HG03196 (cell line): ENCODE measurements around the gene COL20A1.
"Not testable (repeated sequence)": the region's sequence is repeated elsewhere in the genome, so short reads cannot be mapped to it uniquely, and the experiment has no call there.

ENCODE experiments used
- ATAC-seq: cut with Tn5 transposase; IDR thresholded peaks from one replicate; pipeline ENCODE4 v1.9.1; 2021; ENCODE audit not compliant: unreplicated experiment

The COL20A1 gene

DNA sequence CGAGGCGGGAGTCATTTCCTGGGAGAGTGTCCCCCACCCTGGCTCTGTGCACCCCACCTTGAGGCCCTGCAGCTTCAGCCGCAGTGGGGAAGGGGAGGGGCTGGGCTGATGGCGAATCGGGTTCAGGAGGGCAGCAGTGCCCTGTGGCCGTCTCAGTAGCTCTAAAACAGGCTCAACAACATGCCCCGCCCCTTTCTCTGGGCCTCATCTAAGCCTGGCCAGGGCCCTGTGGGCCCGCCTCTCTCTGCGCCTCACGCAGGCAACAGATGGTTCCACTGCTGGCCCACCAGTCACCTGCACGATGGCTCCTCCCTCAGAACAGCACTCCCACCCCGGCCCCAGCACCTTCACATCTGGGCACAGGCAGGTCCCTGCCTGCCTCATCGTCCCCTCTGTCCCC lies 38.0 kb downstream of the COL20A1 start:
- no peak for ATAC-seq

GRCh38 chr20:63331741-63332400 lies 38.9 kb downstream of the COL20A1 start:
- no peak for ATAC-seq

- no peak for ATAC-seq
Observed at GRCh38 chr20:63332488-63333240, 39.7 kb downstream of the COL20A1 start.

DNA sequence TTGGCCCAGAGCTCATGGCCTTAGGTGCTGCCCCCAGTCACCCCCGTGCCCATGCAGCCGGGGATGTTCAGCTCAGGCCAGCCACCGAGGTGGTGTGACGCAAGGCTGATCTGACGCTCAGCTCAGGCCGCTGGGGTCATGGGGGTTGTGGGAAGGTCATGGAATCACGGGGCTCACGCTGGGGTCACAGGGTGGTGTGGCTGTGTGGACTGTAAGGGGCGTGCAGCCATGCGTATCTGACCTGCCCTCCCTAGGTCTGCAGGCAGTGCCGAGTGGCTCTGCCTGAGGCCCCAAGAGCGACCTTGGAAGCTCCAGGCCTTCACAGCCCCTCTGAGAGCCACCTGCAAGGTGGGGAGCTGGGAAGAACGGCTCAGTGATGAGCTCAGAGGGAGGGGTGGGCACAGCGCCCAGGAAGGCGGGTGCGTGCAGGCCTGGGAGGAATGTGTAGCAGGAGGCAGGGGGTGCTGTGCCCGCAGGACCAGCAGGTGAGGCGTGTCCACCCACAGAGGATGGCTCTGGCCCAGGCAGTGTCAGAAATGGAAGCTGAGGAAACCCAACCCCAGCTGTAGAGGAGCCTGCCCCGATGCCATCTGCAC lies 40.4 kb downstream of the COL20A1 start:
- ATAC-seq = no peak

DNA sequence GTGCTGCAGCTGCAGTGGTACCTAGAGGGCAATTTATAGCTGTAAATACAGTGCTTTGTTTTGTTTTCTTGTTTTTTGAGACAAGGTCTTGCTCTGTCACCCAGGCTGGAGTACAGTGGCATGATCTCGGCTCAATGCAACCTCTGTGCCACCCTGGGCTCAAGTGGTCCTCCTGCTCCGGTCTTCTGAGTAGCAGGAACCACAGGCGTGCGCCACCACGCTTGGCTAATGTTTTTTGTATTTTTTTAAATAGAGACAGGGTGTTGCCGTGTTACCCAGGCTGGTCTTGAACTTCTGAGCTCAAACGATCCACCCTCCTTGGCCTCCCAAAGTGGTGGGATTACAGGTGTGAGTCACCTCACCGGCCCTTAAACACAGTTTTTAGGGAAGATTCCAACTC lies 41.4 kb downstream of the COL20A1 start:
- ATAC-seq = no peak

DNA sequence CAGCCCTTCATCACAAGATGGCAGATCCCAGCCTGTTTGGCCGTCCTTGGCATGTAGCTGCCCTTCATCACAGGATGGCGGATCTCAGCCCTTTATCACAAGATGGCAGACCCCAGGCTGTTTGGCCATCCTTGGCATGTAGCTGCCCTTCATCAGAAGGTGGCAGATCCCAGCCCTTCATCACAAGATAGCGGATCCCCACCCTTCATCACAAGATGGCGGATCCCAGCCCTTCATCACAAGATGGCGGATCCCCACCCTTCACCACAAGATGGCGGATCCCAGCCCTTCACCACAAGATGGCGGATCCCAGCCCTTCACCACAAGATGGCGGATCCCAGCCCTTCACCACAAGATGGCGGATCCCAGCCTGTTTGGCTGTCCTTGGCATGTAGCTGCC lies 42.1 kb downstream of the COL20A1 start:
- ATAC-seq = not testable (repeated sequence)

GRCh38 chr20:63335711-63336110 lies 42.7 kb downstream of the COL20A1 start:
- ATAC-seq = no peak

DNA sequence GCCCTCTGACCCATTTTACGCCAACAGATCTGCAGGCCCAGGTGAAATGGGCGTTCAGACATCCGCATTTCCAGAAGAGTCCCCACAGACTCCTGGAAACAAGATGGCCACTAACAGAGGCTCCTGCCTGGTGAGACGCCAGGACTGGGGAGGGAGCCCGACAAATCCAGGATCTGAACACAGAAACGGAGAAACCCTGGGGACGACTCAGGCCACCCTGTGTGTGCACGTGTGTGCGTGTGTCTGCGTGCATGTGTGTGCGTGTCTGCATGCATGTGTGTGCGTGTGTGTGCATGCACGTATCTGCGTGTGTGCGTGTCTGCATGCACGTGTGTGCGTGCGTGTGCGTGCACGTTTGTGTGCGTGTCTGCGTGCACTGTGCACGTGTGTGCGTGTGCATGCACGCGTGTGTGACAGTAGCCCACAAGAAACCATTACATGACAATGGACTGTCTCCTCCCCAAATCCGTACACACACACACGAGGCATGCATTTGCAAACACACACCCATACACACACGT lies 43.3 kb downstream of the COL20A1 start:
- ATAC-seq = no peak

DNA sequence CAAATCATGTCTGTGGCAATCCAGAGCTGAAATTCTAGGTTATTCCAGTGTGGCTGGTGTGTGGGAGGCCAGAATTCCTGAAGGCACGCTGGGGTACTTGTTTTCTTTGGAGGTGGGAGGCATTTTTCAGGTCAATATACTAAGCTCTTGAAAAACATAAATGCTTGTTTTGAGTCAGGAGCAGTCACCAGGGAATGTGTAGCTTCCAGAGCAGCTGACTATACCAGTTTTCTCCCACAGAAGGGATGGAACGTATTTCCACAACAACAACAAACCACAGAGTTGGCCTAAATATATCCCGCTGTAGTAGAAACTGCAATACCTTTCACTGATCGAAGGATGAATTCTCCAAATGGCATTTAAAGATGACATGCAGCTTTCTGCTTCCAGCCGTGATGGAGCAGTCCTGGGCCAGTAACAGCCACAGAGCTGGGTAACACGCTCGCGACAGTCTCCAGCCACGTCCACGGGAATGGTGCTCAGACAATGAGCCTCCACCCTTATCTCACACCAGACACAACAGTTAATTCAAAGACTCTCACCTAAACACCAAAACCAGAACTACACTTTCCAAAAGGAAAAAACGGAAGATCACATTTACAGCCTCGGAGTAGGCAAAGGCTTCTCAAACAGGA lies 44.9 kb downstream of the COL20A1 start:
- no peak for ATAC-seq

DNA sequence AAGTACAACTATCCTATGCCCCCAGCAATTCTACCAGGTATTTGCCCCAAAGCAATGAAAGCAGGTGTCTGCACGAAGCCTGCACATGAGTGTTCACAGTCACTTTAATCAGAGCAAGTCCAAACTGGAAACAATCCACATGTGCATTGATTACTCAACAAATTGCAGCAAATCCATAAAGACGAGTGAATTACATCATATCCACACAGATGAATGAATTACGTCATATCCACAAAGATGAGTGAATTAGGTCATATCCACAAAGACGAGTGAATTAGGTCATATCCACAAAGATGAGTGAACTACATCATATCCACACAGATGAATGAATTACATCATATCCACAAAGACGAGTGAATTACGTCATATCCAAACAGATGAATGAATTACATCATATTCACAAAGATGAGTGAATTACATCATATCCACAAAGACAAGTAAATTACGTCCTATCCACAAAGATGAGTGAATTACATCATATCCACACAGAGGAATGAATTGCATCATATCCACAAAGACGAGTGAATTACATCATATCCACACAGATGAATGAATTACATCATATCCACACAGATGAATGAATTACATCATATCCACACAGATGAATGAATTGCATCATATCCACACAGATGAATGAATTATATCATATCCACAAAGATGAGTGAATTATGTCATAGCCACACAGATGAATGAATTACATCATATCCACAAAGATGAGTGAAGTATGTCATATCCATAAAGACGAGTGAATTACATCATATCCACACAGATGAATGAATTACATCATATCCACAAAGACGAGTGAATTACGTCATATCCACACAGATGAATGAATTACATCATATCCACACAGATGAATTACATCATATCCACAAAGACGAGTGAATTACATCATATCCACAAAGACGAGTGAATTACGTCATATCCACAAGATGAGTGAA lies 46.4 kb downstream of the COL20A1 start:
- not testable (repeated sequence) for ATAC-seq

DNA sequence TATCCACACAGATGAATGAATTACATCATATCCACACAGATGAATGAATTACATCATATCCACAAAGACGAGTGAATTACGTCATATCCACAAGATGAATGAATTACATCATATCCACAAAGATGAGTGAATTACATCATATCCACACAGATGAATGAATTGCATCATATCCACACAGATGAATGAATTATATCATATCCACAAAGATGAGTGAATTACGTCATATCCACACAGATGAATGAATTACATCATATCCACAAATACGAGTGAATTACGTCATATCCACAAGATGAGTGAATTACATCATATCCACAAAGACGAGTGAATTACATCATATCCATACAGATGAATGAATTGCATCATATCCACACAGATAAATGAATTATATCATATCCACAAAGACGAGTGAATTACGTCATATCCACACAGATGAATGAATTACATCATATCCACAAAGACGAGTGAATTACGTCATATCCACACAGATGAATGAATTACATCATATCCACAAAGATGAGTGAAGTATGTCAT lies 47.2 kb downstream of the COL20A1 start:
- ATAC-seq = not testable (repeated sequence)

- ATAC-seq = no peak
Observed at GRCh38 chr20:63342561-63343459, 49.8 kb downstream of the COL20A1 start.

- ATAC-seq = no peak
Observed at GRCh38 chr20:63343460-63344445, 50.8 kb downstream of the COL20A1 start.

GRCh38 chr20:63344616-63345327 lies 51.8 kb downstream of the COL20A1 start:
- ATAC-seq = no peak

- no peak for ATAC-seq
Observed at GRCh38 chr20:63345328-63346100, 52.5 kb downstream of the COL20A1 start.
